Vagina (tissue), 2 donors: ENCODE data around the gene C16orf92.

Experiments
- POLR2A ChIP-seq, 2 donors: fragments of 450-650 bp; IDR thresholded peaks; one replicate each; pipeline ENCODE4 v1.6.1; 2017; ENCODE audit warnings: antibody characterized with exemption in 2 of 2, mild to moderate bottlenecking in 2 of 2, moderate library complexity in 2 of 2
- TF ChIP-seq, protein P1 (sequence below), 3 experiments: fragments of 450-650 bp in 2 of 3; fragments of 200-600 bp in 1 of 3; sonication (generic) in 1 of 3; IDR thresholded peaks; one replicate each; pipeline ENCODE4 v1.5.1; 2017 to 2019; ENCODE audit warnings: antibody characterized with exemption in 3 of 3, mild to moderate bottlenecking in 2 of 3, moderate library complexity in 2 of 3

DNA sequence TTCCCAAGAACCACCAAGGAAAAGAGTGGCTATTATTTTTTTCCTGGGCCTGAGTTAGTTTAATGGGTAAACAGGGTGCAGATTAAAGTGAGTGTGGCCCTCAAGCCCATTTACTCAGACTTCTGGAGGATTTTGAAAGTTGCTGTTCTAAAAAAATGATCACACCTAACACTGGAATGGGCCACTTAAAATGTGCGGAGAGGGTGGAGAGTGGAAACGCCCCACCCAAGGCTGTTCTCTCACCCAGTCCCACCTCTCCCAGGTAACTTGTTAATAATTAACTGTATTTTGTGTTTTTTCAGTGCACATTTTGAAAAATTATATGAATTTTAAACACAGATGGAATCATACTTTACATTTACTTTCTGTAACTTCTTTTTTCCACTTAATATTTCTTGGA, 33.0 kb upstream of the C16orf92 start:
- TF ChIP-seq, protein P1, sequence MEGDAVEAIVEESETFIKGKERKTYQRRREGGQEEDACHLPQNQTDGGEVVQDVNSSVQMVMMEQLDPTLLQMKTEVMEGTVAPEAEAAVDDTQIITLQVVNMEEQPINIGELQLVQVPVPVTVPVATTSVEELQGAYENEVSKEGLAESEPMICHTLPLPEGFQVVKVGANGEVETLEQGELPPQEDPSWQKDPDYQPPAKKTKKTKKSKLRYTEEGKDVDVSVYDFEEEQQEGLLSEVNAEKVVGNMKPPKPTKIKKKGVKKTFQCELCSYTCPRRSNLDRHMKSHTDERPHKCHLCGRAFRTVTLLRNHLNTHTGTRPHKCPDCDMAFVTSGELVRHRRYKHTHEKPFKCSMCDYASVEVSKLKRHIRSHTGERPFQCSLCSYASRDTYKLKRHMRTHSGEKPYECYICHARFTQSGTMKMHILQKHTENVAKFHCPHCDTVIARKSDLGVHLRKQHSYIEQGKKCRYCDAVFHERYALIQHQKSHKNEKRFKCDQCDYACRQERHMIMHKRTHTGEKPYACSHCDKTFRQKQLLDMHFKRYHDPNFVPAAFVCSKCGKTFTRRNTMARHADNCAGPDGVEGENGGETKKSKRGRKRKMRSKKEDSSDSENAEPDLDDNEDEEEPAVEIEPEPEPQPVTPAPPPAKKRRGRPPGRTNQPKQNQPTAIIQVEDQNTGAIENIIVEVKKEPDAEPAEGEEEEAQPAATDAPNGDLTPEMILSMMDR (IDR thresholded peaks at IDR 0.05): no peak
- no peak for TF ChIP-seq POLR2A (IDR thresholded peaks at IDR 0.05)
